ENCODE results near the gene FBXL16. TPM values are rescaled to one million over a fixed set of nuclear protein-coding genes. Genes with fewer than 3 reads are reported as not detected.

Gene FBXL16
- total and polyA plus RNA-seq, 11 donors = 0.03 to 1.00 (median 0.59) TPM; not detected in 6

- ATAC-seq (no peak), DNase-seq (no peak)
- TF ChIP-seq CTCF (IDR thresholded peaks at IDR 0.05) (no peak), POLR2A (IDR thresholded peaks at IDR 0.05) (no peak)
- Histone ChIP-seq H3K9me3 (no peaks in the 10 kb centered on the region), H3K27me3 (peaks cover 0 to 24% (median 0%) of the 10 kb centered on the region in 9 donors), H3K27ac (no peak overlapping the region), H3K36me3 (peaks cover 0 to 6% (median 0%) of the 10 kb centered on the region in 9 donors), H3K4me1 (peaks cover 12 to 48% (median 30%) of the 10 kb centered on the region in 12 donors), H3K4me3 (no peak overlapping the region)
- 74 to 79% (median 77%) methylated on average over 22 to 23 of the region's 23 CpGs for WGBS, 4 donors
- intact Hi-C loops (cut with DNase I) = no loop called here
These were observed 20.0 kb upstream of the FBXL16 start for GRCh38 chr16:725463-726187.

- WGBS, 4 donors = 74 to 88% (median 76%) methylated on average over 6 to 7 of the region's 7 CpGs
- H3K9me3 ChIP-seq = no peaks in the 10 kb centered on the region
- intact Hi-C loops (cut with DNase I) = no loop called here
- no peak overlapping the region for H3K4me3 ChIP-seq
- peaks cover 12 to 54% (median 34%) of the 10 kb centered on the region in 12 donors for H3K4me1 ChIP-seq
- no peak for ATAC-seq
- TF ChIP-seq CTCF (IDR thresholded peaks at IDR 0.05) (no peak), POLR2A (IDR thresholded peaks at IDR 0.05) (no peak)
- no peak for DNase-seq
- peaks cover 0 to 24% (median 0%) of the 10 kb centered on the region in 9 donors for H3K27me3 ChIP-seq
- peaks cover 0 to 6% (median 0%) of the 10 kb centered on the region in 9 donors for H3K36me3 ChIP-seq
- H3K27ac ChIP-seq = no peak overlapping the region
These were observed 19.4 kb upstream of the FBXL16 start for GRCh38 chr16:725041-725376.

GRCh38 chr16:724188-725040 lies 18.8 kb upstream of the FBXL16 start:
- 60 to 74% (median 68%) methylated on average over 9 to 29 of the region's 29 CpGs for WGBS, 4 donors
- H3K27me3 ChIP-seq = peaks cover 0 to 24% (median 0%) of the 10 kb centered on the region in 9 donors
- TF ChIP-seq POLR2A (IDR thresholded peaks at IDR 0.05) (no peak), CTCF (IDR thresholded peaks at IDR 0.05) (no peak)
- no peaks in the 10 kb centered on the region for H3K9me3 ChIP-seq
- DNase-seq = no peak
- intact Hi-C loops (cut with DNase I) = no loop called here
- peaks cover 0 to 6% (median 0%) of the 10 kb centered on the region in 9 donors for H3K36me3 ChIP-seq
- H3K27ac ChIP-seq = no peak overlapping the region
- ATAC-seq = no peak
- peaks cover 12 to 60% (median 40%) of the 10 kb centered on the region in 12 donors for H3K4me1 ChIP-seq
- H3K4me3 ChIP-seq = no peak overlapping the region

GRCh38 chr16:723695-724094 lies 18.1 kb upstream of the FBXL16 start:
- peaks cover 0 to 24% (median 0%) of the 10 kb centered on the region in 9 donors for H3K27me3 ChIP-seq
- ATAC-seq = no peak
- intact Hi-C loops (cut with DNase I) = no loop called here
- 70 to 90% (median 81%) methylated on average over 2 to 9 of the region's 9 CpGs for WGBS, 4 donors
- H3K27ac ChIP-seq = no peak overlapping the region
- no peak for TF ChIP-seq POLR2A (IDR thresholded peaks at IDR 0.05)
- no peak for TF ChIP-seq CTCF (IDR thresholded peaks at IDR 0.05)
- no peak overlapping the region for H3K4me3 ChIP-seq
- peaks cover 12 to 59% (median 45%) of the 10 kb centered on the region in 12 donors for H3K4me1 ChIP-seq
- H3K36me3 ChIP-seq = peaks cover 0 to 6% (median 0%) of the 10 kb centered on the region in 9 donors
- no peaks in the 10 kb centered on the region for H3K9me3 ChIP-seq
- no peak for DNase-seq
